AG09319 (cell line): ENCODE data around the gene HEATR9.

Source experiments
- DNase-seq: peaks from one replicate; pipeline ENCODE4 v3.0.0-alpha.2; 2010; ENCODE audit warnings: low read depth; ENCODE audit errors: extremely low read depth
- TF ChIP-seq, protein P1 (sequence below): IDR thresholded peaks from 2 replicates; pipeline ENCODE4 v1.5.1; 2011; ENCODE audit warnings: low read depth, mild to moderate bottlenecking, inconsistent platforms, low read length, moderate library complexity

The HEATR9 gene

DNA sequence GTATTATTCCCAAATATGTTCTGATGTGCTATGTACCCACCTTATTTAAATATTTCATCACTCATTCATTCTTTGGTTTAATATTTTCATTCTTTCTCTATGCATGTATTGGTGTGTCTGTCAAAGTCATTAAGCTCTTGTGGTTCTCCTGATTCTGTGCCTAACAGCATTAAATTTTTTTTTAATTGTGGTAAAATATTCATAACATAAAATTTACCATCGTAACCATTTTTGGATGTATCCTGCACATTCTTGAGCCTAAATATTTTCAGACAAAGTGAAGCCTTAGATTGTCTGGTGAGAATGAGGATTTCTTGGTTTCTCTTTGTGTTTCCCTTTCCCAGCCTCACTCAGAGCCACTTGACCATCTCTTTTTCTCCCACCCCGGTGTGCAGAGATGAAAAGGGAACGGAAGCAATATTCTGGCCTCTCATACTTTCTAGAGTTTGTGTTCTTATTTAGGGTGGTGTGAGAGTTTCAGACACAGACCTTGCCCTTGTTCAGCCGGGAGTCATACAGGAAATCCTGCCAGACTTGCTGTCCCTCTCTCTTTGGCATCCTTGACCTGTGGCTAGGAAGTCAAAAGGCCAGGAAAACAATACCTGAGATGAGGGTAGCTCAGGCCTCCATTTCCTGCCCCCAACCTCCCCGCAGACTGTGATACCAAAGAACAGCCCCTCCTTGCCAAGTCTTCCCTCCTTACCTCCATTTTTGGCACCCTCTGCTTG lies 6.5 kb upstream of the HEATR9 start:
- DNase-seq, result no peak
- TF ChIP-seq, protein P1, sequence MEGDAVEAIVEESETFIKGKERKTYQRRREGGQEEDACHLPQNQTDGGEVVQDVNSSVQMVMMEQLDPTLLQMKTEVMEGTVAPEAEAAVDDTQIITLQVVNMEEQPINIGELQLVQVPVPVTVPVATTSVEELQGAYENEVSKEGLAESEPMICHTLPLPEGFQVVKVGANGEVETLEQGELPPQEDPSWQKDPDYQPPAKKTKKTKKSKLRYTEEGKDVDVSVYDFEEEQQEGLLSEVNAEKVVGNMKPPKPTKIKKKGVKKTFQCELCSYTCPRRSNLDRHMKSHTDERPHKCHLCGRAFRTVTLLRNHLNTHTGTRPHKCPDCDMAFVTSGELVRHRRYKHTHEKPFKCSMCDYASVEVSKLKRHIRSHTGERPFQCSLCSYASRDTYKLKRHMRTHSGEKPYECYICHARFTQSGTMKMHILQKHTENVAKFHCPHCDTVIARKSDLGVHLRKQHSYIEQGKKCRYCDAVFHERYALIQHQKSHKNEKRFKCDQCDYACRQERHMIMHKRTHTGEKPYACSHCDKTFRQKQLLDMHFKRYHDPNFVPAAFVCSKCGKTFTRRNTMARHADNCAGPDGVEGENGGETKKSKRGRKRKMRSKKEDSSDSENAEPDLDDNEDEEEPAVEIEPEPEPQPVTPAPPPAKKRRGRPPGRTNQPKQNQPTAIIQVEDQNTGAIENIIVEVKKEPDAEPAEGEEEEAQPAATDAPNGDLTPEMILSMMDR, result no peak

- TF ChIP-seq, protein P1, result no peak
- no peak for DNase-seq
These were observed 3.7 kb upstream of the HEATR9 start for GRCh38 chr17:35872196-35872980.

DNA sequence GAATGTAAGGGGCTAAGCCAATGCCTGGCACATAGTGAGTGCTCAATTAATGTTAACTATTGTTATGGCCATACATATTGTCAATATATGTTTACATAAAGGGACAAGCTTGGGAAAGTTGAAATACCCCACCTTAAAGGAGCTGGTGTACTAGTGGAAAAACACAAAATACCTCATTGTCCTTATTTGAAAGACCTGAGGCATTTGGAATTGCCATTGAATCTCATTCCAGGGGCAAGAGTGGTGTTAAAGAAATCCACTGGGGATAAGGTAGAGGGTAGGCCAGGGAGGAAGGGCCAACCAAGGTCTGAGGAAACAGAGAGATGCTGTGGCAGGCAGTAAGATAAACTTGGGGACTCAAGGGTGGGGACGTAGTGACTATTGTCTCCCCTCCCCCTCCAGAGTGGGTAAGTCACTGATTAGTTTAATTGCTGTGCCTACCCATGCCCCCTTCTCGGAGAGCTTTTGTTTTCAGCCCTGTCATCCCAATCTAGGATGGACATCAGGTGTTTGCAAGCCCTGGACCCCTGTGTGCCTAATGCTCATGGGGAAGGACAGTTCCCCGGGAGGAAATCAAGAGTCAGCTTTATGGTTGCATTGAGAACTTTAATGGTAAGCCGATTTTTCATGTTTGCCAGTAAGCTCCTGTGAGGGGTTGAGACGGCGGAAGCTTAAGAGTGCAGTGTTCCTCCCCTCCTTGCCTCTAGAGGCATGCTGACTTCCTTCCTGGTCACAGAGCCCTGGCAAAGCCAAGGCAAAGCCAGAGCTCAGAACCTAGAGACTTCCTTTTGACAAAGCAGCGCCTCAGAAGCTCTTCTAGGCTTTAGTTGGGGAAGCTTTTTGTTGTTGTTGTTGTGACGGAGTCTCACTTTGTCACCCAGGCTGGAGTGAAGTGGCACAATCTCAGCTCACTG lies 2.5 kb upstream of the HEATR9 start:
- DNase-seq, result no peak
- TF ChIP-seq, protein P1, result no peak

- DNase-seq, result no peak
- TF ChIP-seq, protein P1, result no peak
These were observed 1.1 kb downstream of the HEATR9 start for GRCh38 chr17:35867574-35867973.

DNA sequence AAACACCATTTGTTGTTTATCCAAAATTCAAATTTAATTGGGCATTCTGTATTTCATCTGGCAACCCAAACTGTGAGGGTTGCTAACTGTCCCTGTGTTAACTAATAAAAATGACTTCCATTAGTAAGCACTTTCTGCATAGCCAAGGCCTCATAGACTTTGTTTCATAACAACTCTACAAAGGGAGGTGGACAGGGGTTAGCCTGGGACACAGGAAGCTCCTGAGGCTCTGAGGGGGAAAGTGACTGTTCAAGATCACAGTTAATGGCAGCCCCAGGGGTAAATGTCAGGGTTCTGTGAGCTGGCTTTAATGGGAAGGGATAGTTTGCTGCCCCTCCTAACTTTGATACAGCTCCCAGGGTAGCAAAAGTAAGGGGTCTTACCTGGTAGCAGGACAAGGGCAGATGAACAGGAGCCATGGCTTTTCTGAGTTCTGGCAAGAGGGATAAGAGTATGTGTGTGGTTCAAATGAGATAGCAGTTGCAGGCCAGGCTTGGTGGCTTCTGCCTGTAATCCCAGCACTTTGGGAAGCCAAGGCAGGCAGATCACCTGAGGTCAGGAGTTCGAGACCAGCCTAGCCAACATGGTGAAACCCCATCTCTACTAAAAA lies 2.2 kb downstream of the HEATR9 start:
- no peak for DNase-seq
- TF ChIP-seq, protein P1, result no peak

GRCh38 chr17:35865412-35866340 lies 3.0 kb downstream of the HEATR9 start:
- TF ChIP-seq, protein P1, result no peak
- no peak for DNase-seq
